ENCODE measurements around the gene CEP170B.

Gene CEP170B

DNA sequence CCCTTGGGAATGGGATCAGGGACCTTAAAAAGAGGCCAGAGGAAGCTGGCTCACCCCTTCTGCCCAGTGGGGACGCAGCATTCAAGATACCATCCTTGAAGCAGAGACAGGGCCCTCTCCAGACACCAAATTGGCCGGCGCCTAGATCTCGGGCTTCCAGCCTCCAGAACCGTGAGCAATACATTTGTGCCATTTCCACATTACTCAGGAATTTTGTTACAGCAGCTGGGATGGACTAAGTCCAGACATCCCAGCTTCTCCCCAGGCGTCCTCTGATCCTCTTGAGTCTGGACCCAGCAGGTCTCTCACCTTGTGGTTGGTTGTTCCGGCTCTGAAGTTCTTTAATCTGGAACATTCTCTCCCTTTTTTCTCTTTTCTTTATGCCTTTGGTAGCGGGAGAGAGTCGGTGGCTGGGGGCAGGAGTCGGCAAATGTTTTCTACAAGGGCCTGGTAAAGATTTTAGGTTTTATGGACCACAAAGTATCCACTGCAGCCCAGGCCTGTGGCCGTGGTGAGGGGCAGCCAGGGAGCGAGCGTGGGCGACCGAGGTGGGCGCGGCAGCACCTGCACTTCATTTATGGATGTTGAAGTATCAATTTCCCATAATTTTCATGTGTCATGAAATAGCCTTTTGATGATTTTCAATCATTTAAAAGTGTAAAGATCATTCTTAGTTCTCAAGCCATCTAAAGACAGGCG lies 4.8 kb downstream of the CEP170B start:
- POLR2A ChIA-PET = no interaction called here
- TF ChIP-seq, protein P1, sequence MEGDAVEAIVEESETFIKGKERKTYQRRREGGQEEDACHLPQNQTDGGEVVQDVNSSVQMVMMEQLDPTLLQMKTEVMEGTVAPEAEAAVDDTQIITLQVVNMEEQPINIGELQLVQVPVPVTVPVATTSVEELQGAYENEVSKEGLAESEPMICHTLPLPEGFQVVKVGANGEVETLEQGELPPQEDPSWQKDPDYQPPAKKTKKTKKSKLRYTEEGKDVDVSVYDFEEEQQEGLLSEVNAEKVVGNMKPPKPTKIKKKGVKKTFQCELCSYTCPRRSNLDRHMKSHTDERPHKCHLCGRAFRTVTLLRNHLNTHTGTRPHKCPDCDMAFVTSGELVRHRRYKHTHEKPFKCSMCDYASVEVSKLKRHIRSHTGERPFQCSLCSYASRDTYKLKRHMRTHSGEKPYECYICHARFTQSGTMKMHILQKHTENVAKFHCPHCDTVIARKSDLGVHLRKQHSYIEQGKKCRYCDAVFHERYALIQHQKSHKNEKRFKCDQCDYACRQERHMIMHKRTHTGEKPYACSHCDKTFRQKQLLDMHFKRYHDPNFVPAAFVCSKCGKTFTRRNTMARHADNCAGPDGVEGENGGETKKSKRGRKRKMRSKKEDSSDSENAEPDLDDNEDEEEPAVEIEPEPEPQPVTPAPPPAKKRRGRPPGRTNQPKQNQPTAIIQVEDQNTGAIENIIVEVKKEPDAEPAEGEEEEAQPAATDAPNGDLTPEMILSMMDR (IDR thresholded peaks at IDR 0.05; ENCODE audit: insufficient read depth, low read length, missing control alignments) = no peak

GRCh38 chr14:104870368-104871144 lies 5.5 kb downstream of the CEP170B start:
- ChIA-PET POLR2A (no interaction called here), CTCF (interaction anchor here (1.1 to 2.2 kb wide), 4 partner anchors 26 to 102 kb away, joined by 3 to 7 read pairs (median 6); no protein-coding TSS in a partner anchor)
- TF ChIP-seq, protein P1 (IDR thresholded peaks at IDR 0.05; ENCODE audit: insufficient read depth, low read length, missing control alignments) = peak; percentile 45
- no peak overlapping the region for H3K4me3 ChIP-seq (ENCODE audit: low read depth, low read length)
- DNase-seq (ENCODE audit: low read depth, low spot score) = no peak

More for the DNA sequence above, 4.8 kb downstream of the CEP170B start:
- CTCF ChIA-PET = interaction anchor here (0.7 to 2.2 kb wide), 4 partner anchors 22 to 44 kb away, joined by 3 to 6 read pairs (median 4); no protein-coding TSS in a partner anchor
- H3K4me3 ChIP-seq (ENCODE audit: low read depth, low read length) = no peak overlapping the region
- DNase-seq (ENCODE audit: low read depth, low spot score) = no peak

GRCh38 chr14:104871145-104871655 lies 6.1 kb downstream of the CEP170B start:
- POLR2A ChIA-PET = no interaction called here
- CTCF ChIA-PET = interaction anchor here (0.9 to 2.2 kb wide), 5 partner anchors 10 to 103 kb away, joined by 3 to 7 read pairs (median 6); no protein-coding TSS in a partner anchor
- TF ChIP-seq, protein P1 (IDR thresholded peaks at IDR 0.05; ENCODE audit: insufficient read depth, low read length, missing control alignments) = no peak
- no peak for DNase-seq (ENCODE audit: low read depth, low spot score)
- H3K4me3 ChIP-seq (ENCODE audit: low read depth, low read length) = no peak overlapping the region

- TF ChIP-seq, protein P1 (IDR thresholded peaks at IDR 0.05; ENCODE audit: insufficient read depth, low read length, missing control alignments) = no peak
- DNase-seq (ENCODE audit: low read depth, low spot score) = no peak
- H3K4me3 ChIP-seq (ENCODE audit: low read depth, low read length) = no peak overlapping the region
- ChIA-PET POLR2A (no interaction called here), CTCF (interaction anchor here (0.9 to 1.5 kb wide), 3 partner anchors 9 to 103 kb away, joined by 3 to 7 read pairs (median 3); no protein-coding TSS in a partner anchor)
Measured at GRCh38 chr14:104871656-104872468, 6.8 kb downstream of the CEP170B start.

DNA sequence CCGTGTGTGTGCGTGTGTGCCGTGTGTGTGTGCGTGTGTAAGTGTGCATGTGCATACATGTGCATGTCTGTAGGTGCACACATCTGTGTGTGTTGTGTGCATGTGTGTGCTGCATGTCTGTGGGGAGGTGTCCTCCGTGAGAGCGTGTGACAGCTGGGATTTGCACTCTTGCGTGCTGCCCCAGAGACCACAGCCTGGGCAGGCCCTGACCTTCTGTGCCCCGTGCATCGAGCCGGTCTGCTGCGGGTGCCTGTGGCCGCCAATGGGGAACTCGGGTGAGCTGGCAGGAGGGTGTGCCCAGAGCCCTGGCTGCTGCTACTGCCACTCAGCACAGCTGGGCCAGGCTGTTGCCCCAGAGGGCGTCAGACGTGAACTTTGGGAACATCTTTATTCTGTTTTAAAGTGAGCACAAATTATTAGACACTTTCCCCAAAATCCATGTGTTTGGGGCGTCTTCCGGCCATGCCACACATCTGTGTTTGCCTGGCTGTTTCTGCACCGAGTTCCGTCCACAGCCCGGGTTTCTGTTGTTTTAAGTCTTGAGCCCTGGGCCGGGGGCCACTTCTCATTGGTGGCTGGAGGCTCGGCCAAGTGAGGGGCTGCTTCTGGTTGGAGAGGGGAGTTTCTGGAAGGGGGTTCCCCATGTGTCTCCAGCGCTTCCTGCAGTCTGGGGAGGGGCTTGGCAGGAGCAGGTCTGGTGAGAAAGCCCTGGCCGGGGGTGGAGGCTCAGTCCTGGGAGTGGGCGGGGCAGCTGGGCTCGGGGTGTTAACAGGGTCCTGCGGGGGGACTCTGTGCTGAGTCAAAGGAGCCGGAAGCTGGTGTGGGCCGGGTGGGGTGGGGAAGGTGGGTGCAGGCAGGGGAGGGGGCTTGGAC lies 7.6 kb downstream of the CEP170B start:
- no peak overlapping the region for H3K4me3 ChIP-seq (ENCODE audit: low read depth, low read length)
- no peak for DNase-seq (ENCODE audit: low read depth, low spot score)
- POLR2A ChIA-PET = no interaction called here
- CTCF ChIA-PET = interaction anchor here (1.1 to 1.5 kb wide), 3 partner anchors 46 to 104 kb away, joined by 3 to 7 read pairs (median 4); no protein-coding TSS in a partner anchor
- TF ChIP-seq, protein P1 (IDR thresholded peaks at IDR 0.05; ENCODE audit: insufficient read depth, low read length, missing control alignments) = no peak

All from AG04449 (cell line).